HG02763 (cell line): ENCODE results near the gene CR1.
A peak's percentile ranks its signal among the peaks of the same experiment; 100 is the strongest.
"Not testable (repeated sequence)": the region's sequence is repeated elsewhere in the genome, so short reads cannot be mapped to it uniquely, and the experiment has no call there.

ENCODE experiments used
- ATAC-seq: cut with Tn5 transposase; IDR thresholded peaks from one replicate; pipeline ENCODE4 v1.9.1; 2021; ENCODE audit warnings: mild to moderate bottlenecking, moderate library complexity; ENCODE audit not compliant: unreplicated experiment

CR1 gene

DNA sequence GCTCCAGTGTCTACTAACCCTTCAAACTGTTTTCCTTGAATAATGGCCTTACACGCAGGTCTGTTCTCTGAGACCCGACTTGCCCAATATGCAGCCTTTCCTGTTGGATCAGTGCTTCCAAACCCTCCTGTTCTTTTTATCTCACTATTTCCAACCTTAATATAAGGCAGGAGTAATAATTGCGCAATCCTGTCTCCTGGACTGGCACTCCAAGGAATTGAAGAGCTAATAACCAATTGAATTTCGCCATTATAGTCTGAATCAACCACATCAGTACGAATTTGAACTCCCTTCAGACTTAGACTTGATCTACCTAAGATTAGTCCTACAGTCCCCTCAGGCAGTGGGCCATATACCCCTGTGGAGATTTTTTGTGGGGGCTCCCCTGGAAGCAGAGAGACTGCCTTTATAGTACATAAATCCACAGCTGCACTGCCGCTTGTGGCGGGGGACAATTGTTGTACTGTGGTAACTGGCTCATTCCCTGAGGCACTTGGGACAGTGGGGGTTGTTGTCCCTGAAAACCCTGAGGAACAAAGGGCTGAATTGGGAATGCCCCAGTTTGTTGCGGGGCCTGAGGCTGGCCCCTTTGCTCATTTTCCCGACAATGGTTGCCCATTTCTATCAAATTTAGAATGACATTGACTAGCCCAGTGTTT, 142.7 kb downstream of the CR1 start:
- not testable (repeated sequence) for ATAC-seq

DNA sequence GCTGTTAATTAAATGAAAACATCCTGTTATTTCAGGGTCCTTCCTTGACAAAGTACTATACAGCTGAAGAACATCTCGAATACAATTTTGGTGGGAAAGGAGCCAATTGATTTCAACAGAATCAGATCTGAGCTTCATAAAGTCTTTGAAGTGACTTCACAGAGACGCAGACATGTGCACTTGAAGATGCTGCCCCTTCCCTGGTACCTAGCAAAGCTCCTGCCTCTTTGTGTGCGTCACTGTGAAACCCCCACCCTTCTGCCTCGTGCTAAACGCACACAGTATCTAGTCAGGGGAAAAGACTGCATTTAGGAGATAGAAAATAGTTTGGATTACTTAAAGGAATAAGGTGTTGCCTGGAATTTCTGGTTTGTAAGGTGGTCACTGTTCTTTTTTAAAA, 143.4 kb downstream of the CR1 start:
- ATAC-seq: not testable (repeated sequence)

DNA sequence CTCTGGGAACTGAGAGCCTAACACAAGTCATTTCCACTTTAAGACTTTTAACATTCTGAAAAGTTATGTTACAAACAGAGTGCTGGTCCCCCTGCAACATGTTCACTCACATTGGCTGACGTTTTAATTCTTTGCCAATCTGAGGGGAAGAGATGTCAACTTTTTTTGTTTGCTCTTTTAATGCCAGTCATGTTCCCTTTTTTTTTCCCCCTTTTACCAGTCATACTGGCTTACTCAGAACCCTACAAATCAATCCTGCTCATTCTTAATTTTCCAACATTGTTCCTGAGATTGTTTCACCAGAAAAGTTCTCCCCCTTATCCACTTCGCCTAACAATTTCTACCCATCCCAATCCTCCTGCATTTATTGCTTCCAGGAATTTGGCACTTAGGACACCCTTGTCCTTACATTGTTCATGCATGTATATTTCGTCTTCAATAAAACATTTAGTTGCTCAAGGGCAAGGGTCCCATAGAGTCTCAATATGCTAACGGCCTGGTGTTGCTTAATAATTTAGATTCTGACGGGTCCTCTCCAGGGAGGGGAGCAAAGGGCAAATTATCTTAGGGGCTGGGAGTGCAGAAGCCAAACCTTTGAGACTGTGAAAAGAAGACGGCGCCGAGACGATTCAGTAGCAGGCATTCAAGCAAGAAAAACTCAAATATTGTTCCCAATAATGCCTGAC, 148.4 kb downstream of the CR1 start:
- no peak for ATAC-seq

DNA sequence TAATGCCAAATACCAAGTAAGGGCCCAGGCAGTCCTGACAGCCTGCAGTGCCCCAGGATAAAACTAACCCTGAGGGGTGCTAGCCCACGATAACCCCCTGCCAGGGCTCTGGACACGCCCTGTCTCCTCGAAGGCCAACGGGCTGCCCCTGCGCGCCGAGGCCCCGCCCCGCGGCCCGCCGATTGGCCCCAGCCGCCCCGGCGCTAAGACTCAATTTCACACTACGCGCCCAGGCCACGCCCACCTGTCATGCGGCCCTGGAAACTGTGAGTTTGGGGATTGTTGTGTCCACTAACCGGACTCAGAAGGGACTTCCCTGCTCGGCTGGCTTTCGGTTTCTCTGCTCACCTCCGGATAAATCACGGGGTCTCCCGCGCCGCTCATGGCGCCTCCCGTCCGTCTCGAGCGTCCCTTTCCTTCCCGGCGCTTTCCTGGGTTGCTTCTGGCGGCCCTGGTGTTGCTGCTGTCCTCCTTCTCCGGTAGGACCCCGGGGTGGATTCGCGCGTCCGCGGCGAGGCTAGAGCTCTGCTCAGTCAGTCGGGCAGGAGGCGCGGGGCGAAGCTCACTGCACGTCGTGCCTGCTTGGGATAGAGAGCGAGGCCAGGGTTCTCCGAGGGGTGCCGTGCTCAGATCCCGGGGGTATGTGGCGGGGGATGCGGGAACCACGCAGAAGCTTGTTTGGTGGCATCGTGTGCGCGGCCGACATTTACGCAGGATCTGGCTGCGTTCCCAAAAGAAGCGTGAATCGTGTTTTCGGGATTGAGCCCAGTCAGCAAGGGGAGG, 149.1 kb downstream of the CR1 start, which contains the start of gene CR1L:
Gene CR1L, plus strand, starts transcription at position 282 of the 783 bp plus-strand sequence. Its CDS starts 101 bp downstream, at position 383.
- peak; percentile 70 for ATAC-seq

DNA sequence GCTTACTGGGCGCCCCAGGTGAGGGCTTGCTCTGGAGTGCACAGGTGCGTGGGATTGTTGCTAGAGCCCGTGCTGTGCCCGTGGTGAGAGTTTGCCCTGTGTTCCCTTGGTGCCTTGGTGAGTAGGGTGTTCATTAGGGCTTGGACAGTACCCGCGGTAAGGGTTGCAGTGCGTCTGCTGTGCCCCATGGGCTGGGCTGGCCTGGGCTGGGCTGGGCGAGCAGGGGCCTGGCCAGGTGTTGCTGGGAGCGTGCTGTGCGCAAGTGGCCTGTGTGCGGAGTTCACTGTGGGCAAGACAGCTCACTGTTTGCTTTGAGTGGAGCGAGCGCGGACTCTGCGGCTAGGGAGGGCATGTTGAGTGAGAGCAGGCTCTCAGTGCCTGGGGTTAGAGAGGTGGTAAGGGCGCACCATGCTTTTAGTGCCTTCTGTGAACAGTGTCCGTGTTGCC, 149.7 kb downstream of the CR1 start:
- ATAC-seq: no peak

DNA sequence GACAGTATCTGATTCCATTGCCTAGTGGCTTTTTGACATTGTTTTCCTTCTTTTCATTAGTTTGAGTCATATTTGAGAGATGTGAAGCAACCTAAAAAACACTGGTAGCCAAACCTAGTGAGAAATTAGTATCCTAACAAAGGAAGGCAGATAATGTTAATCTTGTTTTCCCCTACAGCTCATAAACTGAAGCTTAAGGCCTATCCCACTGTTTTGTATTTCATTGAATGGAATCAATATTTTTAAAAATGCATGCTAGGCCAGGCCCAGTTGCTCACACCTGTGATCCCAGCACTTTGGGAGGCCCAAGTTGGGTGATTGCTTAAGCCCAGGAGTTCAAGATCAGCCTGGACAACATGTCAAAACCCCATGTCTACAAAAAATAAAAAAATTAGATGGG, 150.2 kb downstream of the CR1 start:
- no peak for ATAC-seq

DNA sequence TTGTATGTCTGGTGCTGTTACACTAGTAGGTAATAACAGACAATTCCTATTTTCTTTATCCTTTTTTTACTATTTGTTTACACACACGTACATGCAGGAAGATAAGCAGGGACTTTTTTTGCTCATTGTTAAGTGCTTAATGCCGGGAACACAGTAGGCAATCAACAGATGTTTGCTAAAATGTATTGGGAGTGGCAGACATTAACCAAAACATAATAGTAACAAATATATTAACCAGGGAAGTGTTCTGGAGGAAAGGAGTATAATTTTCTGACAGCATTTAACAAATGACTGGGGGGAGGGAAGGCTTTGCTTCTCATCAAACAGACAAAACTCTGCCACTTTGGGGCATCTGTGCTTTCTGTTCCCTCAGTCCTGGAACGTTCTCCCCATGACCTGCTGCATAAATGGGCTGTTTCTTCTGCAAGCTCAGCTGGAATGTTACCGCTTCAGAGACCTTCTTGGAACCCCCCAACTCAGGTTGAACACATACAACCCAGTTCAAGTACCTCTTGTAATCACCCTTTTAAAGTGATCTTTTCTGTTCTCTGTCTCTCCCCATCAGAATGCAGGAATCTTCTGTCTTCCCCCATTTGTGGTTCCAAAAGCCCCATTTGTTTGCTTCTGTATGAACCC, 151.1 kb downstream of the CR1 start:
- ATAC-seq: no peak

DNA sequence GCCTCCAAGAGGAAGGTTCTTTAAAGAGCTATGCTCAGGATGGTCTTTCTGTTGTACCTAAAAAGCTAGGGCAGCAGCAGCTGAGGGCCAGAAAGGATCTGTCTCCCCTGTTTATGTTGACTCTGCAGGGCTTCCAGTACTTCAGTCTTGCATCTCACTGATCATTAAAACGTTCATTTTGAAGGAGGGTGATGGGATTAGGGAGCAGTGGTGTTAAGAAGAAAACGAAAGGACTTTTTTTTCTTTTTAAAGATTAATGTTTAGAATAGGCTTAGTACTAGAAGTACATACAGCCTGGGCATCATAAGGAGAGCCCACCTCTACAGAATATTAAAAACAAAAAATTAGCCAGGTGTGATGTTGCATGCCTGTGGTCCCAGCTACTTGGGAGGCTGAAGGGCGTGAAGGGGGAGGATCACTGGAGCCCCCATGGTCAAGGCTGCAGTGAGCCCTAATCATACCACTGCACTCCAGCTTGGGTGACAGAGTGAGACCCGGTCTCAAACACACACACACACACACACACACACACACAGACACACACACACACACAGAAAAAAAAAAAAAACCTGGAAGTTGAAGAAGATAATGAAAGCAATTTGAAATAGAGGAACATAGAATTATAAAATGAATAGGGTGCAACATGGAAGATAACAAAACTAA, 151.8 kb downstream of the CR1 start:
- ATAC-seq: no peak

DNA sequence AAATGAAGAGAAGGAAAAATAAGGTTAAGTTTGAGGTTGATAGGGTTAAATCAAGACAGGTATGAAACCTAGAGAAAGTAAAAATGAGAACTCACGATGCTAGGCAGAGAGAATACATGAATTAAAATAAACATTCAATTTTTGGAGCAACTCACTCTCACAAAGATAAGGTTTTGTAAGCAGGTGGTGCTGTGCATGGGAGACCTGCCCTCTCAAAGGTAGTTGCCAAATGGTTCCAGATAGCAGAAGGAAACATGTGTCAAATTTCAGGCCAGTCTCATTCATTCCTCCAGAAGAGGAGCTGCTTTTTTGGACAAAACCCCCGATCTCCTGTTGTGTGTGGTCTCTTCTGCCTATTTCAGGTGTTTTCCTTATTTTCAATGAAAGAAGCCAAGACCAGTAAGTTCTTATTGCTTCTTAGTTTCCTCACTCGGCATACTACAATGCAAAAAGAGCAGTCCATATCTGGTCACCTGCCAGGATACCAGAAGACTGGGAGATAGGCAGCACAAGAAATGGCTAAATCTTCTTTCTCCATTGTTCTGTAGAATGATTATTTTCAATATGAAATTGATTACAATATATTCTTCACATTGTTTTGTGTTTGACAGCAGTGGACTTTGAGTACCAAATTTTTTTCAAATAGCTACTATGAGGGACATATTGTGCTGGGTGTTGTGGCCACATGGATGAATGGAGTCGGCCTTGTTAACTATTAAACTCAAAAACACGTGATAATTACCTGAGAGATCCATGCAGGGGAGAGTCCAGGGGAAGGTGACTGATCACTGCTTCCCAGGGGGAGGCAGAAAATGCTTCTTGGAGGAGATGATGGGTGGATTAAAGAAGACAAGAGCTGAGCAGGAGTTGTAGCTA, 152.6 kb downstream of the CR1 start:
- no peak for ATAC-seq

DNA sequence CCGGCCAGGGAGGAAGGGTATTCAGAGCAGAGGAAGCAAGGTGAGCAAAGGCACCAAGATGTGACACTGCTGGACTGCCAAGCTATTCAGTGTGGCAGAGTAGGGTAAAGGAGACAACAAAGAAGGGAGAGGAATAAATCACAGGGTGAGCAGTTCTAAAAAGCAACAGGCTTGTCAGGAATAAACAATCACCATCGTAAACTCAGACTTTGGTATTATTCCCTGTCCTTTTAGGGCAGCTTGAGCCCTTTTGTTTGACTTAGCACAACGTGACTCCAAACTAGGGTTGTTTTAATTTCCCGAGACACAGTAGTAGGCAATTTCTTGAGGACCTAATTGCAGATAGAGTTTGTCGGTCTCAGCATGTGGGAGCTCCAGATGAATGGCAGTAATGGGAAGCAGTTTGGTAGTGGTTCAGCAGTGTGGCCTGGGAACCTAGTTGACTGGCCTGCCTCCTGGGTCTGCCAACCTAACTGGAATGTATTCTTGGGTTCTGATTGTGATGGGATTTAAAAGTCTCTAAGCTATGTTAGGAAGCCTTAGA, 153.3 kb downstream of the CR1 start:
- ATAC-seq: no peak

DNA sequence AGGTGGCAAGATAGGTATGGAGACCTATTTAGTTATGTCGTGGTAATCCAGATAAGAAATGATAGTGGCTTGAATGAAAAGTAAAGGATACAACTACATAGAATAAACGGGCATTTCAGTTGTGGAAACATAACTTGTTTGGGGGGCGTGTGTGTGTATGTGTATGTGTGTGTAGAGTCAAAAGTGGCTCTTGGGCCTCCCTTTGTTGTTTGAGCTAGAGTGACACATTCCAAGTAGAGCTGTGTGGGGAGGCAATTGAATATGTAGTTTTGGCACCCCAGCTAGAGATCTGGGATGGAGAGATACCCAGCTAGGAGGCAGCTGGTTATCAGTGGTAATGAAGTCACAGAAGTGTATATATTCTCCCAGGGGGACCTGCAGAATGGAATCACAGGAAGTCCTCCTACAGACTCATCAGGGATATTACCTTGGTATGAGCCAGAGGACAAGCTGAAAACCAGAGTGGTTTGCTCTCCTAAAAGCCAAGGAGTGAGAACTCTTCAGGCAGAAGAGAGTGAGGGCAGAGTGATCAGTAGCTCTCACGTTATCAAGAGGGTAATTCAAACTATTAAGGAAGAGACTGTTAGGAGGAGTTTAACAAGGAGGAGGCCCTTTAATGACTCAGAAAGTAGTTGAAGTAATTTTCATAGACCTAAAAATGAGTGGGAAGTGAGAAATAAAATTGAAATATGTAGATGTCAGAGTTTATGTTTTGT, 154.1 kb downstream of the CR1 start:
- ATAC-seq: no peak

DNA sequence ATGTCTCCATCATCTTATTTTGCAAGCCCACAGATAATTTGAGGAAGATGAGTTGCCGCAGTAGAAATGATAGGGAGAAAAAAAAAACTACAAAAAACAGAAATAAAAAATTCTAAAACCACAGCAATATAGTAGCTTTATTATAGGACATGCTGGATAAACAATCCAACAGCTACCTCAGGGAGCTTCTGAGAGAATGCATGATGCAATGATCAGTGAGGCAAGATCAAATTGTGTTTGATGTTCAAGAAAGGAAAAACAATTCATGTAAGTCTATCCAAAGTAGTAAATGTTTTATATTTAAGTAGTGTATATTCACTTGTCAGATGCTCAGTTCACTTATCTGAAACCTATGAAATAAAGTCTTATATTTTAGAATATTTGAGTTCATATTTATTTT, 155.6 kb downstream of the CR1 start:
- no peak for ATAC-seq

DNA sequence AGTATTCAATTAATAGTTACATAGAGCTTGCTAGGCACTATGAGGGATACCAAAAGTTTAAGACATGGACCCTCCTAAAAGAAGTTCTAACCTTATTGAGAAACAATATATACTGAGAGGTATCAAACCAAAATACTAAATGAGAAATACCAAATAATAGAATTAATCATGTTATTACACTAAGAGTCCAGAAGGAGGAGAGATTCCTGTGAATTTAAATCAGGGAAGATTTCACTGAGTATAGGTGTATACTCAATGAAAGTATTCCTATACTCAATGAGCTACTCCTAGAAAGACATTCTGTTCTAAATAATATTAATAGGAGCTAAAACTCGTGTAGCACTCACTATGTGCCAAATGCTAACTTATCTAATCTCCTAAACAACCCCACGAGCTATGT, 158.4 kb downstream of the CR1 start:
- no peak for ATAC-seq

DNA sequence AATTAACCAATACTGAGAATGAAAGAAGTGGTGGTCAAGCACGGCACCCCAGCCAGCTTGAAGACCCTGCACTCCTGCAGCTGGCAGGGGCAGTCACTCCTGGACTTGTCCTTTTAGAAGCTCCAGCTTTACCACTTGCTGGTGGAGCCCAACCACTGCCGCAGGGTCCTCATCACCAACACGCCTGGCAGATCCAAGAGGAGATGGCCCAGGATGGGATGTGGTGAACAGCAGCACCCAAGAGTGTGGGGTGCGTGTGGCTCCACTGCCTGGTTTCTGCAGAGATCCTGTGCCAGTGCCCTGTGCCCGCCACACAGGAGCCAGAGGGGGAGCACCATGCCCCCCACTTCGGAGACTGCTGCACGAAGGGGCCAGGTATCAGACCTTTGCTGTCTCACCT, 162.5 kb downstream of the CR1 start:
- ATAC-seq: no peak

DNA sequence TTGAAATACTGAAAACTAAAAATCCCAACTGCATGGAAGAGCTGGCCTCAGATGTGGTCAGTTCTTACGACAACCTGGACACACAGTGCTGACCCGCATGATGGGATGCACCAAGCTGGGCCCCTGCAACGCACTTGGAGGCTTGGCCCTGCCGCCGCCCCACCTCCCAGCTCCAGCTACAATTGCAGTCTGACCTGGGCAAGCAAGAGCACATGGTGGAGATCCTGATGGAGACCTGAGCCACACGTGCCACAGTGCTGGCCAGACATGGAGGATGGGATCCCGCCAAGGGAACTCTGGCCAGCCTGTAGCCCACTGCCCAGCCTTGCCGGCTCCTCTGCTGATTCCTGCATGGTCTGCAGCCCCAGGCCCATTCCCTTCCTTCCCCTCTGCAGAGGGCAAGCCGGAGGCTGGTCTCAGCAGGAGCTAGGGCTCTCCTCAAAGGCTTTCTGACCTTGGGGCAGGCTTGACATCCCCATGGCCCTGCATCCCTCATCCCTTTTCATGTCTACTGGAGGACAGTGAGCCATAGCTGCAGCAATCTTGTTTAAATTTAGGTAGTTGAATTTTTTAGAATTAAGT, 163.0 kb downstream of the CR1 start:
- no peak for ATAC-seq

DNA sequence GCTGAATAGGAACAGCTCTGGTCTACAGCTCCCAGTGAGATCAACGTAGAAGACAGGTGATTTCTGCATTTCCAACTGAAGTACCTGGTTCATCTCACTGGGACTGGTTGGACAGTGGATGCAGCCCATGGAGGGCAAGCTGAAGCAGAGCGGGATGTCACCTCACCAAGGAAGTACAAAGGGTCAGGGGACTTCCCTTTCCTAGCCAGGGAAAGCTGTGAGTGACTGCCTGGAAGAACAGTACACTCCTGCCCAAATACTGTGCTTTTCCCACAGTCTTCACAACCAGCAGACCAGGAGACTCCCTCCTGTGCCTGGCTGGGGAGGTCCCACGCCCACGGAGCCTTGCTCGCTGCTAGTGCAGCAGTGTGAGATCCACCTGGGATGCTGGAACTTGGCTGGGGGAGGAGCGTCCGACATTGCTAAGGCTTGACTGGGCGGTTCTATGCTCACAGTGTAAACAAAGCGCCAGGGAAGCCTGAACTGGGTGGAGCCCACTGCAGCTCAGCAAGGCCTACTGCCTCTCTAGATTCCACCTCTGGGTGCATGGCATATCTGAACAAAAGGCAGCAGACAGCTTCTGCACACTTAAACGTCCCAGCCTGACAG, 163.7 kb downstream of the CR1 start:
- ATAC-seq: no peak

DNA sequence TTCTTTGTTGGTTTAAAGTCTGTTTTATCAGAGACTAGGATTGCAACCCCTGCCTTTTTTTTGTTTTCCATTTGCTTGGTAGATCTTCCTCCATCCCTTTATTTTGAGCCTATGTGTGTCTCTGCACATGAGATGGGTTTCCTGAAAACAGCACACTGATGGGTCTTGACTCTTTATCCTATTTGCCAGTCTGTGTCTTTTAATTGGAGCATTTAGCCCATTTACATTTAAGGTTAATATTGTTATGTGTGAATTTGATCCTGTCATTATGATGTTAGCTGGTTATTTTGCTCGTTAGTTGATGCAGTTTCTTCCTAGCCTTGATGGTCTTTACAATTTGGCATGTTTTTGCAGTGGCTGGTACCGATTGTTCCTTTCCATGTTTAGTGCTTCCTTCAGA, 165.5 kb downstream of the CR1 start:
- ATAC-seq: not testable (repeated sequence)

DNA sequence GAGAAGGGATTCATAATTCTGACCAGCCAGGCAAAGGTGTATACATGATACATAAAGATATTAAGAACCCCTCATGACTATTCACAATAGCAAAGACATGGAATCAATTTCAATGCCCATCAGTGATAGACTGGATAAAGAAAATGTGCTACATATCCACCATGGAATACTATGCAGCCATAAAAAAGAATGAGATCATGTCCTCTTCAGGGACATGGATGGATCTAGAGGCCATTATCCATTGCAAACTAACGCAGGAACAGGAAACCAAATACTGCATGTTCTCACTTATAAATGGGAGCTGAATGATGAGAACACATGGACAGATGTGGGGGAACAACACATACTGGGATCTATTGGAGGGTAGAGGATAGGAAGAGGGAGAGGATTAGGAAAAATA, 170.4 kb downstream of the CR1 start:
- ATAC-seq: no peak
